ENCODE measurements around the gene ROBO1.

- no peak for TF ChIP-seq CTCF (conservative IDR thresholded peaks at IDR 0.05; ENCODE audit: low read depth, low read length)
- TF ChIP-seq EZH2 (IDR thresholded peaks at IDR 0.05; ENCODE audit: borderline replicate concordance, low read depth, low read length, poor library complexity, severe bottlenecking): no peak
Measured at GRCh38 chr3:79685108-79685507, 82.7 kb downstream of the ROBO1 start.

Data from A673 (cell line).